GM18868 (cell line): ENCODE measurements around the gene SND1.

Source experiments
- ATAC-seq: cut with Tn5 transposase; IDR thresholded peaks from one replicate; pipeline ENCODE4 v1.9.1; 2021; ENCODE audit warnings: mild to moderate bottlenecking, moderate library complexity; ENCODE audit not compliant: unreplicated experiment

The SND1 gene

GRCh38 chr7:128030654-128031611 lies 378.9 kb downstream of the SND1 start, which contains the start of gene LRRC4:
LRRC4 (minus strand) TSS chr7:128031437; CDS start chr7:128030640, 797 bp downstream.
- ATAC-seq: peak; percentile 43

DNA sequence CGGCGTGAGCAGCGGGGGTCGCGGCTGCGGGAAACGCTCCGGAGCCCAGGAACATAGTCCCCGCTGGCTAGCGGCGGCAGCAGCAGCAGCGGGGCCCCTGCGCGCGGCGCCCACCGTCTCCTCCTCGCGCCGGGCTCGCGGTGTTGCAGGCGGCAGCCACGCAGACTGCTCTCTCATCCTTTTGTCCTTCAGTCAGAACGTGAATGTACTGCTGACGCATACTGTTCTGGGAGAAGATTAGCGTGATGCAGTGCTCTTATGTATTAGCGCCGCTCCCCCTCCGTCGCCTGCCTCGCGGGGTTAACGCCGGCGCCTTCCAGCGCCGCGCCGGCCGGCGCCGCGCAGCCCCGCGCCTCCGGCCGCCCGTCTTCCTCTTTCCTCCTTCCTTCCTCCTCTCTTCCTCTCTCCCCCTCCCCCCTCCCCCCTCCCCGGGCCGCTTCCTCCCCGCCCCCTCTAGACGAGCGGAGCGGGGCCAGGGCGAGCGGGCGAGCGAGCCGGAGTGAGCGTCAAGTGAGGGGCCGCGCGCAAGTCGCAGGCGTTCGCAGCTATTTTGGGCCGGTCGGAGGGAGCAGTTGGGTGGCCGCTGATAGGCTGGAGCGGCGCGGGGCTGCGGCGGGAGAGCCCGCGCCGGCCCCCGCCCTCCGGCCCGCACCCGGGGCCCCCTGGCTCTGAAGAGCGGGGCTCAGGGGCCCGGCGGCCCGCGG lies 380.1 kb downstream of the SND1 start:
- ATAC-seq: peak; percentile 70

GRCh38 chr7:128032605-128033235 lies 380.7 kb downstream of the SND1 start:
- no peak for ATAC-seq

- no peak for ATAC-seq
Measured at GRCh38 chr7:128033246-128033645, 381.3 kb downstream of the SND1 start.

GRCh38 chr7:128034825-128035224 lies 382.8 kb downstream of the SND1 start:
- ATAC-seq: no peak

DNA sequence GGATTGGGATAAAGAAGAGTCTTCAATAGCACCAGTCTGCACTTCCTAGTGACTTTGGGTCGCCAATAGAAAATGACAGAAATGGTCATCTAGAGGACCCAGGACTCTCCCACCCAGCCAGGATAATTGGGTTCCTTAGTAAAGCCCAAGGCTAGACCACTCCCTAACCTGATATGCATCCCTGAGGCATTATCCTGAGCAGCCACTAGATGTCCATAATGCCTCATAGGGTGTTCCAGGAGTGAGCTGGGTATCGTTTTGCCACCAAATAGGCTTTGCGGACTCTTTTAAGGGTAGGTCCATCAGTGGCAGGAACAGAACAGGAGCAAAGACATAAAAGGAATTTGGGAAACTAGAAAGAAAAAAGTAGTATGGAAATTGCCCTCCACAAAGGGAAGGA lies 383.7 kb downstream of the SND1 start:
- ATAC-seq: no peak

DNA sequence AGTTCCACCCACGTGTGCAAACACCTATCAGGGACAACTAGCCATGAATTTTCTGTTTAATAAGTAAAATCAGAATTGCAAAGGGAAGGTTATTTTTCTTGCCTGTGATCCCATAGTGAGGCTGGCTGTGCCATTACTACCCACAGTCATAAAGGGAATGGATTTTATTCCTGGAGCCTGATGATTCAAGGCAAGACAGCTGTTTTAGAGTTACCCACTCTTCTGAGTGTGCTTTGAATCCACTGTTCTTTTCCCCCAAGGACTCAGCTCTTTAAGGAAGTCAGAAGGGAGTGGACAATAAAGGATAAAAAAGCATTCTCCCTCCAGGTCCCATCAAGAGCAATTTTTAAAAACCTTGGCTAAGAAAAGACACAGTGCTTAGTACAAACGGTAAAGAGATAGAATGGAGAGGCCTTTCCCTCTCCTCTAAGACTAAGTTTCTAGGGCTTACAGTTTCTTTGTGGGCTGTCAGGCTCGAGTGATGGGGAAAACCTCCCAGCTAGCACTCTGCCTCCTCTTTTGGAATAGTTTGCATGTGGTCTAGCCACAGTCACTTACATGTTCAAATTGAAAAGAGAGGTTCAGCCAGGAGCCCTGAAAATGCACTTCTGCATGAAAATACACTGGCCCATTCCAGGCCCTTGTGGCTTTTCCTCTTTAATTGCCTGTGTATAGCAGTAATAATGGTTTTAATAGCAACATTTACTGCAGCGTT lies 384.4 kb downstream of the SND1 start:
- peak; percentile 27 for ATAC-seq

GRCh38 chr7:128037081-128037480 lies 385.1 kb downstream of the SND1 start:
- ATAC-seq: no peak

GRCh38 chr7:128037880-128038619 lies 386.1 kb downstream of the SND1 start:
- no peak for ATAC-seq

- ATAC-seq: no peak
Measured at GRCh38 chr7:128039544-128039953, 387.6 kb downstream of the SND1 start.

GRCh38 chr7:128040205-128040604 lies 388.2 kb downstream of the SND1 start:
- no peak for ATAC-seq

GRCh38 chr7:128041203-128041602 lies 389.2 kb downstream of the SND1 start:
- no peak for ATAC-seq

DNA sequence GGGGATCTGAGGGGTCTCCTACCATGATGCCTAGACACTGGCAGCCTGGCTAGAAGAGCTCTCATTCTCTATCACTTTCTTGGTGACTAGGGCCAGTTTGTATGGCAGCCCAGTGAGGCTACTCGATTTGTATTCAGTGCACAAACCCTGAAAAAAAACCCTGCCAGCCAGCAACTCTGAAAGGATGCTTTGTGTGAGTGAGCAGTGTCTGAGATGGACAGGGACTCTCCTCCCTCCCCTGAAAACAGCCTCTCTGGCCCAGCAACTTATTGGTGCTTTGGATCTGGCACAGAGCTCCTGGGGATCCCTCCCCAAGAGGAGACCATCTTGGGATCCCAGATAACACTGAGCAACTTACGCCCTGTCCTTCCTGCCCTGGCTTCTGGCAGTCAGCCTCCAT lies 390.0 kb downstream of the SND1 start:
- ATAC-seq: no peak

- no peak for ATAC-seq
Measured at GRCh38 chr7:128044064-128044463, 392.1 kb downstream of the SND1 start.

DNA sequence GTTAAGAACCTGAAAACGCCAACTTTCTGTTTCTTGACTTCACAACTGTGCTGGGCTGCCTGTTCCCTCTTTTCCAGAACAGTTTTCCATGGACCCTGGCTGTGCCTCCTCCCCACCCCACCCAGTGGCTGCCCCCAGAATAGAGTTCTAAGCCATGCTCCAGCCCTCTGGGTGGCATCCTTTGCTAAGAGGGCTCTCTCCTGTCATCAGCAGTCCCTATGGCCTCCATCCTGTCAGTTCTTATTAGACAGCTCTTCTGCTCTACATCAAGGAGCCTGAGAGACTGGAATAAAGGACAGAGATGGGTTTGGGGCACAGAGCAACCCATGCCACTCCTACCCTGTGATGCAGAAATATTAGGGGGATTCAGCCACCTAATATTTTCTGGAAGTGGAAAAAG lies 393.2 kb downstream of the SND1 start:
- ATAC-seq: no peak

GRCh38 chr7:128045766-128046165 lies 393.8 kb downstream of the SND1 start:
- ATAC-seq: no peak

DNA sequence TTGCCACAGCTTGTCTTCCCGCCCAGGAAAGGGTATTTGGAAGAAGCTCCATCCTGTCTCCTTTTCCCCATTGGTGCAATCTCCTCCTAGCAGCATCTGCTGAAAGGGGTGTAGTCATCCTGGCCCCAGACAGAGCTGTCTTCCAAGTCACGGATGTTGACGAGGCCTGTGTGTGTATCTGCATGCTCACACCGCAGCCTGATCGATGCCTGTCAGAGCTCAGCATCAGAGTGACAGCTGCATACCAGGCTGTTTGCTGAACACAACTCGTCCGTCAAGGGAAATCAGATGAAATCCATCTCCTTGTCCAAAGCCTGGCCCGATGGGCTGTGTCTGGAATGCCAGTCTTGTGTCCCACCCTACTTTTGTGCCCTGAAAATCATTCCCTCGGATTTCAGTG lies 400.4 kb downstream of the SND1 start:
- no peak for ATAC-seq

GRCh38 chr7:128053023-128053422 lies 401.0 kb downstream of the SND1 start:
- ATAC-seq: no peak

- ATAC-seq: no peak
Measured at GRCh38 chr7:128053991-128054390, 402.0 kb downstream of the SND1 start.

- no peak for ATAC-seq
Measured at GRCh38 chr7:128054511-128054910, 402.5 kb downstream of the SND1 start.
